Left ventricle myocardium inferior (tissue), 1 donor: ENCODE results near the gene LONP1. TPM values are rescaled to one million over a fixed set of nuclear protein-coding genes. Genes with fewer than 3 reads are reported as not detected.

Experiments used
- DNase-seq: peaks from one replicate; pipeline ENCODE4 v3.0.0-alpha.2; 2020
- H3K27ac ChIP-seq: fragments of 200-600 bp; replicated peaks from 2 replicates; pipeline ENCODE4 v1.8.0; 2021
- H3K27me3 ChIP-seq: fragments of 200-600 bp; 2 replicates; pipeline ENCODE4 v1.8.0; 2021; ENCODE audit warnings: low read depth
- H3K36me3 ChIP-seq: fragments of 200-600 bp; 2 replicates; pipeline ENCODE4 v1.8.0; 2021
- H3K4me1 ChIP-seq: fragments of 200-600 bp; 2 replicates; pipeline ENCODE4 v1.8.0; 2021
- H3K4me3 ChIP-seq: fragments of 200-600 bp; 2 replicates; pipeline ENCODE4 v1.8.0; 2021; ENCODE audit warnings: mild to moderate bottlenecking, moderate library complexity
- H3K9me3 ChIP-seq: fragments of 200-600 bp; replicated peaks from 2 replicates; pipeline ENCODE4 v1.8.0; 2021
- CTCF ChIP-seq: fragments of 200-600 bp; IDR thresholded peaks from 2 replicates; pipeline ENCODE4 v1.8.0; 2021; ENCODE audit warnings: antibody characterized with exemption, mild to moderate bottlenecking, borderline replicate concordance
- intact Hi-C: fragments of 100-400 bp; cut with micrococcal nuclease; formaldehyde crosslinking; loops from one replicate; pipeline ENCODE4 v1.11.0; 2022
- long read RNA-seq: library from polyadenylated mRNA; unstranded; transcript quantifications from one replicate; pipeline ENCODE4 v2.0.0, GENCODE V29; 2021
- total RNA-seq: library from RNA; stranded (reverse); fragmentation: NEBNext Ultra II Directional; extraction: Animal tissue kit (Norgen Biotek cat#: 25700); gene quantifications from one replicate; pipeline ENCODE4 v1.2.1, GENCODE V29; 2021
- donor health status: DM: no; HTN: yes; CAD: no; lungs with severe emphysema.

The LONP1 gene
- 104 TPM for total RNA-seq
- long read RNA-seq, transcript LONP1-201 (18 exons, 3,236 nt) = major isoform, 447 of 527 reads
- long read RNA-seq, partial matches to known transcripts = 50 of 527 reads
- long read RNA-seq, other reads (novel, unspliced or antisense) = 29 of 527 reads

GRCh38 chr19:5719961-5720790 is at the start of gene LONP1, which contains the start of gene CATSPERD:
TSS of gene LONP1 (minus strand) at chr19:5720146. CDS start at chr19:5720132, 14 bp downstream.
TSS of gene CATSPERD (plus strand) at chr19:5720637. CDS start at chr19:5720738, 101 bp downstream.
- peak within 1 kb of the TSS; percentile 100 for H3K27ac ChIP-seq
- H3K27me3 ChIP-seq = no peaks in the 10 kb centered on the region
- no peaks in the 10 kb centered on the region for H3K9me3 ChIP-seq
- DNase-seq = peak; percentile 98
- intact Hi-C loops = no loop called here
- H3K36me3 ChIP-seq = peaks cover 4% of the 10 kb centered on the region
- TF ChIP-seq CTCF = peak; percentile 95
- peaks cover 48% of the 10 kb centered on the region for H3K4me1 ChIP-seq
- peak within 1 kb of the TSS; percentile 98 for H3K4me3 ChIP-seq

GRCh38 chr19:5767949-5768348 is 48.0 kb upstream of the LONP1 start:
- intact Hi-C loops = no loop called here

GRCh38 chr19:5765220-5765619 is 45.3 kb upstream of the LONP1 start:
- TF ChIP-seq CTCF = no peak
- Histone ChIP-seq H3K27me3 (peaks cover 6% of the 10 kb centered on the region), H3K4me1 (no peaks in the 10 kb centered on the region), H3K9me3 (peaks cover 4% of the 10 kb centered on the region), H3K4me3 (no peak overlapping the region), H3K27ac (no peak overlapping the region), H3K36me3 (no peaks in the 10 kb centered on the region)
- intact Hi-C loops = no loop called here
- DNase-seq = no peak

More at GRCh38 chr19:5767949-5768348, 48.0 kb upstream of the LONP1 start:
- H3K9me3 ChIP-seq = peaks cover 3% of the 10 kb centered on the region
- H3K36me3 ChIP-seq = no peaks in the 10 kb centered on the region
- H3K27ac ChIP-seq = no peak overlapping the region
- H3K4me1 ChIP-seq = no peaks in the 10 kb centered on the region
- no peak for TF ChIP-seq CTCF
- no peak for DNase-seq
- peaks cover 12% of the 10 kb centered on the region for H3K27me3 ChIP-seq
- H3K4me3 ChIP-seq = no peak overlapping the region

GRCh38 chr19:5762608-5763217 is 42.8 kb upstream of the LONP1 start:
- Histone ChIP-seq H3K4me3 (no peak overlapping the region), H3K27ac (no peak overlapping the region), H3K4me1 (no peaks in the 10 kb centered on the region), H3K27me3 (peaks cover 18% of the 10 kb centered on the region), H3K9me3 (peaks cover 4% of the 10 kb centered on the region), H3K36me3 (no peaks in the 10 kb centered on the region)
- no peak for TF ChIP-seq CTCF
- no peak for DNase-seq
- intact Hi-C loops = no loop called here

GRCh38 chr19:5753743-5754142 is 33.8 kb upstream of the LONP1 start:
- intact Hi-C loops = no loop called here
- no peaks in the 10 kb centered on the region for H3K36me3 ChIP-seq
- peaks cover 50% of the 10 kb centered on the region for H3K27me3 ChIP-seq
- H3K9me3 ChIP-seq = no peaks in the 10 kb centered on the region
- no peaks in the 10 kb centered on the region for H3K4me1 ChIP-seq
- H3K4me3 ChIP-seq = no peak overlapping the region
- no peak overlapping the region for H3K27ac ChIP-seq
- no peak for DNase-seq
- no peak for TF ChIP-seq CTCF
